SH-SY5Y (cell line): Measurements from ENCODE around the gene SLC6A2.

ENCODE experiments used
- GATA2 ChIP-seq: IDR thresholded peaks from 2 replicates; pipeline ENCODE4 v1.6.1; 2011; ENCODE audit warnings: mild to moderate bottlenecking, low read depth, low read length
- GATA3 ChIP-seq: IDR thresholded peaks from 2 replicates; pipeline ENCODE4 v1.6.1; 2011; ENCODE audit warnings: low read depth, mild to moderate bottlenecking, low read length, moderate library complexity

DNA sequence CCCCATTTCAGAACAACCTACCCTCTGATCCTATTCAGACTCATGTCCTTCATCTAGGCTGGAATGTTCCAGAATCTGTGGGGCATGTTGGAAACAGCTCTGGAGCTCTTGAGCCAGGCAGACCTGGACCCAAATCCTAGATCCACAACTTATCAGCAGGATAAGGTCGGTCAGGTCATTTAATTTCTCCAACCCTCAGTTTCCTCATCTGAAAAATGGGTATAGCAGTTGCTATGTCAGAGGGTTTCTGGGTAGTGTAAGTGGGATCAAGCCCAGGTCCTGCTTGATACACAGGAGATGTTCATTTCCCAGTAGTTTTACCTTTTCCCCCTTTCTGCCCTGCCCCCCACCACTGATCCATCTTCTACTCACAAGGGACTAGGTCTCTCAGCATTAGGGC, 12.0 kb downstream of the SLC6A2 start:
- TF ChIP-seq GATA3 (no peak), GATA2 (no peak)
